CD4-positive, alpha-beta T cell treated with Interleukin-4 for 4 hours (primary cell): ENCODE results near the gene PSMB8.
A peak's percentile ranks its signal among the peaks of the same experiment; 100 is the strongest.

Experiments used
- DNase-seq: peaks from one replicate; pipeline ENCODE4 v3.0.0-alpha.2; 2020

Gene PSMB8

DNA sequence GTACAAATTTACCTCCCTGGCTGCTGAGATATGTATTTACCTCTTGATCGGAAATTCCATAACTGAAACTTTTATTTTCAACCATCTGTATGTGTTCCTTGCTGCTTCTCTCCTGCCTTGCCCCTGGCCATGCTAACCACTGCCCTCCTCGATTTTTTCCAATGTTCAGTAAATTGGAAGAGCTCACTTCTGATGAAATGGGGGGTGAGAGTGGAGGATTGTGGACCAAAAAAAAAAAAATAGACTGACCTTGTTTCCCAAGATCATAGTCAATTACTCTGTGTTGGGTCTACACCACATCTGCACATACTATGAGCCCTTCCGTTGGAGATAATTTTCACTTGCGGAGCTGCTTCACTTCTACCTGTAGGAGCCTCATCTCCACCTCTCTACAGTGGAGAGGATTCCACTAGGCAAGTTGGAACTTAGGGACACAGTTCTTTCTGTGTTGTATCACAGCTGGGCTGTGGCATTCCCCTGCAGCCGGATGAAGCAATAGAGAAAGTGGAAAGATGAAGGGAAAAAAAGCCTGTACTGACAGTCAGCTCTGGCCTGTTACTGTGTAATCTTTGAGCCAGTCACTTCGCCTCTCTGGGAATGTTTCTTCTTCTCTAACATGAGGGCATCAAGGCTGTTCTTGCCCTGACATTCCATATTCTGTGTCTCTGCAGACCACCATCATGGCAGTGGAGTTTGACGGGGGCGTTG lies 11.8 kb upstream of the PSMB8 start:
- no peak for DNase-seq

DNA sequence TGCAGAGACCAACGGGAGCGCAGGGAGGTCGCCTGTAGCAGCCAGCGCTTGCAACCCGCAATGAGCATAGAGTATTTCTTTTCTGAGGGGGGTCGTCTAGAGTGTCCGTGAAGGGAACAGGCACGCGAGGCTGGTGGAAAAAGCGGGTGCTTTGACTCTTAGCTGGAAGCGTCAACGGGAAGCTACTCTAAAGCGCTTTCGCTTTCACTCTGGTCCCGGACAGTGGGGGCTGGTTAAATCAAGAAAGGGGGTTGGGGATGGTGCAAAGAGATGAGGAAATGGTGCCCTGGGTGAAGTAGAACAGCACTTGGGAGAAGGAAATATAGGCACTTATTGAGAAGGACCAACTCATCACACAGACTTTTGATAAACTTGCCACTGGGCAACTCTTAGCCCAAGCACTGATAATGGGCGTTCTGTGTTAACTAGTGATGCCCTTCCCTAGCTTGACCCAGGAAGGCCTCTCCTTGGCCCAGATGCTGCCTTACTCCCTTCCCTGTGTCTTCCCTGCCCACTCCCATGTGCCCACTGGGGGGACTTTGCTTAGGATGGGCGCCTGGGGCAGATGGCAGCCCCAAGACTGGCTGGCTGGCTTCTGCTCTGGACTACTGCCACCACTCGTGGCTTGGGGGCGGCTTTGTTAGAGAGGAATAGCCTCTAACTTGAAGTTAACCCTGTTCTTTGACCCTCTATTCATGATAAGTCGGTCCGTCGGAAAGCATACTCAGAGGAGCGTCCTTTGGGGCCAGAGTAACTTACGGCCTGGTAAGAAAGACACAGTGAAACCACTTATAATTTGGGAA lies 10.7 kb upstream of the PSMB8 start:
- DNase-seq, result peak; percentile 65

DNA sequence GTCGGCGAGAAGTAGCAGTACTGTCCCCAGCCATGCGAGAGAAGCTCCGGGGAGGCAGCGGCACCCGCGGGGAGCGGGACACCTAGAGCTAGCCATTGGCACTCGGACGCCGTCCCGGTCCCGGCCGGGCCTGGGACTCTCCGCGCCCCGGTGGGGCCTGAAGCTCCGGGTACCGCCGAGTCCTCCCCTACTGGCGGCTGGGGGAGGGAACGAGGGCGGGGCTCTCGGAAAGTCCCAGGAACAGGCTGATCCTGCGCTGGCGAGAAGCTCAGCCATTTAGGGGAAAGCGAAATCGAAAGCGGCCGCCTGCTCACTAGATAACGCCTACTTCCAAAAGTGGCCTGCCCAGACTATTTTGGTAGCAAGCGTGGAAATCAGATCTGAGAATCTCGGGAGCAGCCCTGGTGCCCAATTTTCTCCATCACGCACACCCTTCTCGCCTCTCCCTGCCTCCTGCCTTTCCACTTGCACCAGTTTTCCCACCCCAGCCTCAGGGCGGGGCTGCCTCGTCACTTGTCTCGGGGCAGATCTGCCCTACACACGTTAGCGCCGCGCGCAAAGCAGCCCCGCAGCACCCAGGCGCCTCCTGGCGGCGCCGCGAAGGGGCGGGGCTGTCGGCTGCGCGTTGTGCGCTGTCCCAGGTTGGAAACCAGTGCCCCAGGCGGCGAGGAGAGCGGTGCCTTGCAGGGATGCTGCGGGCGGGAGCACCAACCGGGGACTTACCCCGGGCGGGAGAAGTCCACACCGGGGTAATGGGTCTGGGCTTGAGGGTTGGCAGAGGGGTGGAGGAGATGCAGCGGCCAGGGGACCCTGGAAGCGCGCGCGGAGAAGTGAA lies 9.9 kb upstream of the PSMB8 start, which contains the start of the genes PSMB9 and TAP1:
TSS of gene PSMB9 (plus strand) at position 652 of the 835 bp plus-strand sequence. CDS start at position 690, 38 bp downstream.
TSS of gene TAP1 (minus strand) at position 164 of the 835 bp plus-strand sequence. CDS start at position 96, 68 bp downstream.
- peak; percentile 95 for DNase-seq

DNA sequence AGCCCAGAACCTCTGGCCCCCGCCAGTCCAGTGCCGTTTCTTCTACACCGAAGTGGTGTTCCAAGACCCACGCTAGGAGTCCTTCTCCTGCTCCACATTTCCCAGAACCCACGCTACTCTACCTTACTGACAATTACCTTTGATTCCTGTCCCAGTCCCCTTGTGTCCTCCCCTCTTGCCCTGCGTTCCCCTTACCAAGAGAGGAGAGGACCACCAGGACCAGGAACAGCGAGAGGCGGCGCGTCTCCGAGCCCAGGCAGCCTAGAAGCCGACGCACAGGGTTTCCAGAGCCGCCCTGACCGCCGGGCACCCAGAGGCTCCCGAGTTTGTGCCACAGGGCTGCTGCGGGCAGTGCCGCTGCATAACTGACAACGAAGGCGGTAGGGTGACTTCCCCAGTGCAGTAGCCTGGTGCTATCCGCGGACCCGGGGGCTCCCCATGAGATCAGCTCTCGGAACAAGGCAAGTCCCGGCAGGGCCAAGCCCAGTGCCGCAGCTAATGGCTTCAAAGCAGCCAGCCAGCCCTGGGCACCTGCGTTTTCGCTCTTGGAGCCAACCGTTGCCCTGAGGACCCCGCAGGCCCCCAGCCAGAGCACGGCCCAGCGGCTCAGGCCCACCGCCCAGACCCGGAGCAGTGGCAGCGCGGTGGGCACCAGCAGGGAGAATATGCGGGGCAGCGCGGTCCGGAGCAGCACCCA lies 9.1 kb upstream of the PSMB8 start:
- peak; percentile 47 for DNase-seq

DNA sequence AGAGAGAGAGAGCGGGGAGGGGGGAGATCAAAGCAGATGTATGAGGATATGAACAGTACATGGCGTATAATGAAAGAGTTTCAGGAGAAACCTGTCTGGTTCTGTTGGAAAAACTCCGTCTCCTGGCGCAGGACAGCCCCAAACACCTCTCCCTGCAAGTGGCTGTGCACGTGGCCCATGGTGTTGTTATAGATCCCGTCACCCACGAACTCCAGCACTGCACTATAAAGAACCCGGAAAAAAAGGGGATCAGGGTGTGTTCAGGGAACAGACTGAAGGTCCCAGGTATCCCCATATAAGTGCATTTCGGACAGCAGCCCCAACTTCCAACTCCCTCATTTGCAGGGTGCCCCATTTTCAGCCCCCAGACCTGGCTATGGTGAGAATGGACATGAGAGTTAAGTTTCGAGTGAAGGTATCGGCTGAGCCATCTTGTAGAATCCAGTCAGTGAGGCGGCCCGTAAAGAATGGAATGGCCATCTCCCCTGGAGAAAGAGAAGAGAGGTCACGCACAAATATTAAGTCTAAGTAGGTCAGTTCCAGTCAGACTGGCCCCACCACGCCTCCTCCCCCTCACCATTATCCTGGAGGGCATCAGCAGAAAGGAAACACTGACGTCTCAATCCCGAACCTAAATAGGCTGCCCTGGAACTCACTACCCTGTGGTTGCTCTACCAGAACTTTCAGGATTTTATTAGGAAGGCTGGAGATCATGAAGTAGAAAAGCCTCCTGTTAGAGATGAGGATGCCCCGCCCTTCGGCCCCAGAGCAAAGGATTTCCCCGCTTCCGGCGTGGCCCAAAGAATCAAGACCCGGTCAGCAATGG lies 8.4 kb upstream of the PSMB8 start:
- DNase-seq, result no peak

DNA sequence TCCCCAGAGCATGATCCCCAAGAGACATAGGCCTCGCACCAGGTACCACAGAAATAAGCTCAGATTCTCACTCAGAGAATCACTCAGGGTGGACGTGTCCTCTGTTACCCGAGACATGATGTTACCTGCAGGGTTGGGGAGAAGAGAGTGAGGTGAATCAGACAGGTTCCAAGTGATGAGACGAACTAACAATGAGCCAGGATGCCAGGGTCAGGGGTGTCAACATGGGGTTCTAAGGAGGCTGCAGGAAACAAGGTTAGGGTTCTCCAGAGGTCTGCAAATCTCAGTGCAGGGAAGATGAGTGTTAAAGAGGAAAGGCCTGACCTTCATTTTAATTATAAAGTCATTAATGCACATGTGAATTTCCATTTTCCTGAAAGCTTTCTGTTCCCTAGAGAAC lies 7.2 kb upstream of the PSMB8 start:
- DNase-seq, result no peak

DNA sequence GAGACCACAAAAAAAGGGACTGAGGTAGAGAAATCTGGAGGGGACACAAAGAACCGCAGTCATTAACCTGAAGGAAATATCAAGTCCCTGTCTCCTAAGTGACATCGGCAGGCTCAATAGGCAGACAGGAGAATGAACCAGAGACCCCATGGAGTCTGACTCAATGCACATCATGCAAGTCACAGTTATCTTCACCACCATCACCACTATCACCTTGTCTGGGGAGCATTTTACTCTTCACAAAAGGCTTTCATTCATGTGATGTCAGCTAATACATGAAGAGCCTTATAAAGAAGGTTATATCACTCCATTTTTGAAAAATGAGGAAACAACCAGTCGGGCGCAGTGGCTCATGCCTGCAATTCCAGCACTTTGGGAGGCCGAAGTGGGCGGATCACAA lies 5.3 kb upstream of the PSMB8 start:
- no peak for DNase-seq

DNA sequence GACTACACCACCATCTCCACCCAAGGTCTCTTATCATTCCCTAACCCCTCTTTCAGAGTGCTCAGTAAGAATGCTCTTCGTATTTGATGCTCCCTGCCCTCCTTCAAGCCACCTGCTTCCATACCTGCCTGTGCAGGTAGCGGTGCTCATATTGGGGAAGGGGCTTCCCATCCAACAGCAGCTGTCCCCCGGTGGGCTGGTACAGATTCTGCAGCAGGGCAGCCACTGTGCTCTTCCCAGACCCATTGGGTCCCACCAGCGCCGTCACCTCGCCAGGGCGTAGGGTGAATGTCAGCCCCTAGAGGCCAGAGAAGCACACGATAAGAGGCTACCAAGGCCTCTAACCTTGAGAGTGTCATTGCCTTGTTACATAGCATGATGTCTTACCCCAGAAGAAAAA lies 3.9 kb upstream of the PSMB8 start:
- DNase-seq, result no peak

DNA sequence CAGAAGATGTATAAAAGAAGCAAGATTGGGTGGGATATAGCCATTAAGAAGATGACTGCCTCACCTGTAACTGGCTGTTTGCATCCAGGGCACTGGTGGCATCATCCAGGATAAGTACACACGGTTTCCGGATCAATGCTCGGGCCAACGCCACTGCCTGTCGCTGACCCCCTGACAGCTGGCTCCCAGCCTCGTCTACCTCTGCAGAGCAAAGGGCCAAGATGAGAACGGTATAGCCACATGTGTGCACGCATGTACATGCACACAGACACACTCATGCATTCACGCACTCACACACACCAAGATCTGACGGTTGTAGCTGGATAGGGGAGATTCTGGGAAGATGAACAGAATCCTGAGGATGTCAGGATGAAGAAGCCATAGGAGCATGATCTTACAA lies 3.2 kb upstream of the PSMB8 start:
- DNase-seq, result no peak

DNA sequence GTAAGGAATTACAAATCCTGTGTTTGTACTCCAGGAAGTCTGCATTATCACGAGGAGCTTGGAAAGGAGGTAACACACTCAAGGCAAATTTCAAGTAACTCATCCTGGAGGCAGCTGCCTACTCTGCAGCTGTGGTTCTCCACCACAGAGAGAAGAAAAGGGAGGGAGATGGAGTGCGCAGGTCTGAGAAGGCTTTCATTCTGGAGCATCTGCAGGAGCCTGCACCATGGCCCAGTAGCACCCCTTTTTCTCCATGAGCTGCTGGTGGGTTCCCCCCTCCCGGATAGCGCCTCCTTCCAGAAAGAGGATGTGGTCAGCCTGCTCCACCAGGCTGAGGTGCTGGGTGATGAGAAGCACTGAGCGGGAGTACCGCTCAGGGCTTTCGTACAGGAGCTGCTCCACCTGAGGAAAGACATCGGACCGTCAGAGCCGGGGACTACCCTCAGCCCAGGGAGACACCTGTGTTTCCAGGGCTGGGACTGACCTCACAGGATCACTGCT lies 1.6 kb upstream of the PSMB8 start:
- peak; percentile 51 for DNase-seq

DNA sequence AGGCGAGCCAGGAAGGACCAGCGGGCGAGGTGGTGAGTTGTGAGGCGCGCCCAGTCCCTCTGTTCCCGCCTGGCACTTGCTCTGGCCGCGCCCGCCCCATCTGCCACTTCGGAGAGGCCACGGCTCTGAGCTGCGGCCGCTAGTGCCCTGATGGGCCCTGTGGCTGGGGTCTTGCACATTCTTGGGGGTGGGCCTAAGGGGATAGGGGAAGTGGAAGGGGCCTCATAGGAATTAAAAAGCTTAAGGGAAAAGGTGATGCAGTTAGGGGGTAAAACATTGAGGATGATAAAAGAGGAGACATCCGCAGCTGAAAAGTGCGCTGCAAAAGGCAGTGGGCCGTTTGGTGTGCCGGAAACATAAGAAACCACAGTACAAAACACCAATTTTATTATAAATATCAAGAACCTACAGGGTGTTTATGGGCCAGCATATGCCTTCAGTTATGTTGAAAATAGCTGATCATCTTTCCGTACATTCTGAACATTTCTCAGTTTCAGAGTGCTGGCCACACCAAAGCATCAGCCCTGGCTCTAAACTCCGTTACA lies 1.1 kb upstream of the PSMB8 start:
- DNase-seq, result peak; percentile 39

DNA sequence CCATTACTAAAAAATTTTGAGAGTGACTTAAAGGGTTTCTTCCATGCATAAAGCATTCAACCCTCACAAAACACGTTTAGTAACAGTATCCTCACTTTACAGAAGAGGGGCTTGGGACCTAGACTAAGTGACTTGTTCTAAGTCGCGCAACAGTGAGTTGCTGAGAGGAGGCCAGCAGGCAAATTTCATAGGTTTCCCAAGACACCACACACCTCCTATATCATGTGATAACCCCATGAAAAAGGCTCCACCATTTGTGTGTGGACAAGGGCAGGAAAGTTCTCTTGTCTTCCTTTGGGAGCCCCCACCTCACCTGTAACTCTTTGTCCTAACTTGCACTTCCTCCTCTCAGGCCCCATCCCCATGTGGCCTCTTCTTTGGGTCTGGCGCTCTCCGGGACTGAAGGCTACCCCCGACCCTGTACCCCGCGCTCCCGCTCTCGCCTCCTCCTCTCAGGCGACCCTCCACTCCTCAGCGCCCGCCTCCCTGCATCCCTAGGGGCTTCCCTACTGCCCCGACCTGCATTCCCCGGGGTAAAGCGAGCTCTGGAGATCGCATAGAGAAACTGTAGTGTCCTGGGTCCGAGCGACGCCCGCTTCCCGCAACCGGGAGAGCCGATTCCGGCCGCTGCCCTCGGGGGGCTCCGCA lies 392 bp downstream of the PSMB8 start:
- DNase-seq, result no peak

DNA sequence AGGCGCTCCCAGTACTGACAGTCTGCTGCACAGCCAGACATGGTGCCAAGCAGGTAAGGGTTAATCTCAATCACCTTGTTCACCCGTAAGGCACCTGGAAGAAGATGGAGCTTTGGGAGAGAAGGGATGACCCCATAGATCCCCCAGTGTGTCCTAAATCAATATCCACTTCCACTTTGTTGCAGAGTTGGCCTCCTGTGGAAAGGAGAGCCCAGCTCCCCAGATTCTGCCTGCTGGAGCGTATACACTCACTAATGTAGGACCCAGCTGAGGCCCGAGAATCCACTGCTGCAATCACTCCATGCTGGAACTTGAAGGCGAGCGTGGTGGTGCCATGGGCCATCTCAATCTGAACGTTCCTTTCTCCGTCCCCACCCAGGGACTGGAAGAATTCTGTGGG lies 1.2 kb downstream of the PSMB8 start:
- DNase-seq, result no peak

DNA sequence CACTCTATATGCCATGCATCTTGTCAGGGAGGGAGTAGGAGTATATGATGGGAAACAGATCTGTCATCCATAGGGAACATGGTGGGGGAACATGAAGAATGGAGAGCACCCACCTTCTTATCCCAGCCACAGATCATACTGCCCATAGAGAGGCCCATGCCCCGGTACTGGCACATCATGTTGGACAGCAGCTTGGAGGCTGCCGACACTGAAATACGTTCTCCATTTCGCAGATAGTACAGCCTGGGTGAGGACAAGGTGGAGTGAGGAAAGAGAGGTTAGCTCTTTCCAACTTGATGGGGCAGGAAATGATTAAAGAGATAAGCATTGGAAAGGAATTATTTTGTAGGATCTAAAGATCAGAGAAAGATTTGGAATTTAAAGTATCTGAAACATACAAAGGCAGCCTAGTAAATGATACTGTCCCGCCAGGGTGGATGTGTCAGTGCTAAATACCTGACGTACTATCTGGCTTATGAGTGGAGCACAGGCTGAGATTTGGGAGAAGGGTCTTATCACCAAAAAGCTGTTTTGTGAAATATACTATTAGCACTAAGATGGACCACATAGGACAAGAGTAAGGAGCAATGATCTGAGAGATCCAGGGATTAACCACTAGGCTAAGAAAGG lies 1.7 kb downstream of the PSMB8 start:
- DNase-seq, result no peak

DNA sequence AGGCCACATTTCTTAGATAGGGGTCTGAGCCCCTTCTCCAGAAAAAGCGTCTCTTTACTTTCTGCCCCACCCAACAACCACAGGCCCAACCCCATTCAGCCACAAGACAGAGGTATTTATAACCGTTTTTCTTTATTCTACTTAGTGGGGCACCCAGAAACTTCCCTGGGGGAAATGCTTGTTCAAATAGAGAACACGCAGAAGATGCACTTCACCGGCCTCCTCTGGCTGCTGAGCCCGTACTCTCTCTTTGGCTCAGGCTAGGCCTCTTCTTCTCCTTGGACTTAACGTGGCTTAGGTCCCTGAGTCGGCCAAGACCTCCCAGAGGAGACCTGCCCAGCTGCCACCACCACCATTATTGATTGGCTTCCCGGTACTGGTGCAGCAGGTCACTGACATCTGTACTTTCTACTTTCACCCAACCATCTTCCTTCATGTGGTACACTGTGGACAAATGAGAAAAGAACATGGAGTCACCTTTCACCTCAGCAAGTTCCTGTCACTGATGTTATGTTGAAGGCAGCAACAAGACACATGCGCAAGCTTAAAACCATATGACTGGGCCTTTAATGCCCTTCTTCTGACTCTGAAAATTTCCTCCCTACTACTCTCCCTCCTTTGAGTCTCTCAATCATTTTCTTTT lies 3.1 kb downstream of the PSMB8 start:
- peak; percentile 67 for DNase-seq

DNA sequence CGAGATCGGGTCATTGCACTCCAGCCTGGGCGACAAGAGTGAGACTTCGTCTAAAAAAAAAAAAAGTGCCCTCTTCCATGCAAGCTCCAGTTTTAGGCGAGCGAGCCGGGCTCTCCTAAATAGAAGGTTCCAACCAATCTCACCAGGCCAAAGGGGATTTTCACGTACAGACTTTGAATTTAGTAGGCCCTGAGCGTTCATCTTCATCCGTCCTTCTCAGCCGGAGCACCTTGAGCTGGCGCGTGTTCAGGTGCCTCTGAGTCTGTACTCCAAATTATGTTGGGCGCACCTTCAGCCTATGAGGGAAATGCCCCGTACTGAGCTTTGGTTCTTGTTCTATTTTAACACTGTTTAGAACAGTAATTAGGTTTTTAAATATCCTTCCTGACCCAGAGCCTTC lies 4.5 kb downstream of the PSMB8 start:
- DNase-seq, result no peak

DNA sequence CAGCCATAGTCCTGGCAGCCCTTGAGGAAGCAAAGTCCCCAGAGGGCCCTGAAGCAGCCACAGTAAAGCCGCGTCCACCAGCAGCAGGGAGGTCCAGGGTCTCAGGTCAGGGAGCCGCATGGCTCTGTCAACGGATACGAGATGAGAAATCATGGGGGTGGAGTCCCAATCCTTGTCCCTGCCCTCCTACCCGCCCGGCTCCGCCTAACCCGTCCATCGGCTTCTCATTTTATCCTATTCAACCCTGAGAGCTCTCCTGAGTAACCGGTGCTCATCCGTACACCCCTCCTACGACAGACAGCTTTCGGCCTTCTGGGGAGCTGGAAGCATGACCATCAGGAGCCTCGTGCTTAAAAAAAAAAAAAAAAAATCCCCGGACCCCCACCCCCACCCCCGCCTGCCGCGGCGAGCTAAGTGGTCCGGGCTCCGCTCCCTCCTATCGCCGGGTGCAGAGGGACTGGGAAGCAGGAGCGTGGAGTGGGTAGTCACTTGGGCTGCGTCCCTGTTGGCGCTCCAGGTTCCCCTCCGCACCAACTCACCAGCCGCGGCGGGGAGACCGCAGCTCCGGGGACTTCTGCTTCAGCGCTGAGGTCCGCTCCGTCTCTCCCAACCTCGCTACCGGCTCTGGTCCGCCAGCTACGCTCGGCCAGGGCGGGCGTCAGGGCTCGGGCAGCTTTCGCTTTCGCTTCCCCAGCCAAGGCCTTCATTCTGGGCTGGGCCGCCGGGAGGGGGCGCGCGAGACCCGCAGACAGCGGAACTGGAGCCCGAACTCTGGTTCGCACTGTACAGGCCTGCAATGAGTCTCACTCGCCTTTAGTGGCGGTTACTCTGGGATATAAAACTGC lies 5.5 kb downstream of the PSMB8 start, which contains the start of gene TAP2:
TSS of gene TAP2 (minus strand) at position 626 of the 845 bp plus-strand sequence. CDS start at position 120, 506 bp downstream.
- peak; percentile 96 for DNase-seq

DNA sequence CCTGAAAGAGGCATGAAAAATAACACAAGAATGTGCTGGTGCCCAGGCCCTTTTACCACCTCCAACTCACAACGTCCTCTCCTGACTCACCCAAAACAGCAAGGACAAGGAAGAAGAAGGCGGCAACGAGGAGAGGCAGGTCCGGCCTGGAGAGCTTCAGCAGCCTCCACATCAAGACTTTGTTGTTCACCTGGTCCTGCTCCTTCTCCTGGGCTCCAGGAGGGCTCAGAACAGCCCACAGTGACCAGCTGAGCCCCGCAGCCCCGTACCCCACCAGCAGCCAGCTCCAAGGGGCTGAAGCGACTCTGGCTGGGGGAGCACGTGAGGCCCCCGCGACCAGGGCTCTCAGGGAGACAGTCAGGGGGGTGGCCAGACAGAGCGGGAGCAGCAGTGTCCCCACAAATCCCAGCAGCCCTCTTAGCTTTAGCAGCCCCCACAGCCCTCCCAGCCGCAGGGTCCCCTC lies 6.2 kb downstream of the PSMB8 start:
- DNase-seq, result no peak
